Astrocyte (in vitro differentiated cells and primary cell): ENCODE measurements around the gene MAJIN.

Experiments
- CTCF ChIP-seq: IDR thresholded peaks from 2 replicates; pipeline ENCODE4 v1.5.1; 2011; ENCODE audit warnings: low read depth, mild to moderate bottlenecking, inconsistent platforms, low read length, moderate library complexity; ENCODE audit not compliant: insufficient read depth
- EZH2 ChIP-seq: IDR thresholded peaks from 2 replicates; pipeline ENCODE4 v1.6.1; 2012; ENCODE audit warnings: mild to moderate bottlenecking, low read length, inconsistent platforms; ENCODE audit not compliant: insufficient read depth

- no peak for TF ChIP-seq EZH2
- no peak for TF ChIP-seq CTCF
These were observed 56.5 kb downstream of the MAJIN start for GRCh38 chr11:64915376-64915887.
